NB4 (cell line): ENCODE data around the gene MYO1E.

Experiments
- DNase-seq: peaks from one replicate; pipeline ENCODE4 v3.0.0; 2010; ENCODE audit warnings: low read depth
- H3K4me3 ChIP-seq: one replicate; pipeline ENCODE4 v1.5.1; 2011; ENCODE audit warnings: mild to moderate bottlenecking, low read depth, low read length, moderate library complexity
- CTCF ChIP-seq: IDR thresholded peaks from one replicate; pipeline ENCODE4 v1.5.1; 2012; ENCODE audit warnings: low read depth, low read length
- MAX ChIP-seq: IDR thresholded peaks from 2 replicates; pipeline ENCODE4 v1.6.1; 2011; ENCODE audit warnings: low read depth, low read length
- MYC ChIP-seq: IDR thresholded peaks from 2 replicates; pipeline ENCODE4 v1.6.1; 2011; ENCODE audit warnings: low read depth, low read length
- POLR2A ChIP-seq: IDR thresholded peaks from 2 replicates; pipeline ENCODE4 v1.6.1; 2011; ENCODE audit warnings: mild to moderate bottlenecking; ENCODE audit not compliant: insufficient read length; ENCODE audit errors: extremely low read depth

MYO1E gene

GRCh38 chr15:59329091-59329490 is 43.6 kb downstream of the MYO1E start:
- DNase-seq = no peak
- no peak overlapping the region for H3K4me3 ChIP-seq
- TF ChIP-seq MAX = no peak
- TF ChIP-seq POLR2A = no peak
- TF ChIP-seq CTCF = no peak
- no peak for TF ChIP-seq MYC

- TF ChIP-seq MAX (no peak), POLR2A (no peak), CTCF (no peak), MYC (no peak)
- no peak overlapping the region for H3K4me3 ChIP-seq
- DNase-seq = peak; percentile 6
These were observed 44.7 kb downstream of the MYO1E start for GRCh38 chr15:59327942-59328341.

- H3K4me3 ChIP-seq = no peak overlapping the region
- no peak for DNase-seq
- TF ChIP-seq CTCF (no peak), MAX (no peak), MYC (no peak), POLR2A (no peak)
These were observed 45.8 kb downstream of the MYO1E start for GRCh38 chr15:59326856-59327255.

- H3K4me3 ChIP-seq = no peak overlapping the region
- no peak for DNase-seq
- no peak for TF ChIP-seq POLR2A
- no peak for TF ChIP-seq CTCF
- no peak for TF ChIP-seq MAX
- TF ChIP-seq MYC = no peak
These were observed 50.5 kb downstream of the MYO1E start for GRCh38 chr15:59322056-59322759.

- TF ChIP-seq MYC (no peak), CTCF (no peak), POLR2A (no peak), MAX (no peak)
- H3K4me3 ChIP-seq = no peak overlapping the region
- no peak for DNase-seq
These were observed 51.5 kb downstream of the MYO1E start for GRCh38 chr15:59321000-59321689.
